Endothelial cell of umbilical vein (primary cell): ENCODE results near the gene PCDH9. TPM values are rescaled to one million over a fixed set of nuclear protein-coding genes. Genes with fewer than 3 reads are reported as not detected.

Source experiments
- BruUV-seq: library from RNA; stranded (reverse); fragments of 400-500 nt; replicated peaks from 2 replicates; lab custom pipeline; 2021; lab: Mats Ljungman, UMichigan
- CTCF ChIA-PET: fragments of 300-600, 350-600 bp; sonication (Branson Sonifier 250); formaldehyde crosslinking; loops from one replicate; lab custom pipeline; 2021; ENCODE audit warnings: antibody characterized with exemption, inconsistent platforms; lab: Charles Lee
- POLR2A ChIA-PET: fragments of 300-600, 350-600 bp; sonication (Branson Sonifier 250); formaldehyde crosslinking; loops from one replicate; lab custom pipeline; 2021; ENCODE audit warnings: antibody characterized with exemption, inconsistent platforms; lab: Charles Lee
- DNase-seq: peaks from one replicate; pipeline ENCODE4 v3.0.0-alpha.2; 2011; ENCODE audit warnings: low read depth, low spot score
- FAIRE-seq: peaks from 2 replicates; lab custom pipeline; 2011; peaks lifted over from hg19 to GRCh38; lab: Jason Lieb, UNC
- H2AFZ ChIP-seq: 2 replicates; pipeline ENCODE4 v1.6.0; 2012; ENCODE audit warnings: low read depth, low read length, control low read depth, inconsistent platforms
- H3K27ac ChIP-seq: 2 replicates; pipeline ENCODE4 v1.5.1; 2011; ENCODE audit warnings: low read depth, mild to moderate bottlenecking, control low read depth, low read length, moderate library complexity; ENCODE audit not compliant: insufficient read depth
- H3K27me3 ChIP-seq, 2 experiments: 2 replicates each; pipeline versions ENCODE4 v1.6.0 to v1.6.1; 2011; ENCODE audit warnings: low read length in 2 of 2, mixed read lengths in 1 of 2; ENCODE audit not compliant: control insufficient read depth in 2 of 2, insufficient read depth in 2 of 2
- H3K36me3 ChIP-seq, 2 experiments: 2 replicates in 1 of 2; 3 replicates in 1 of 2; pipeline ENCODE4 v1.5.1; 2011; ENCODE audit warnings: low read length in 2 of 2, mild to moderate bottlenecking in 1 of 2, moderate library complexity in 1 of 2; ENCODE audit not compliant: control insufficient read depth in 2 of 2, insufficient read depth in 2 of 2; ENCODE audit errors: extremely low read depth in 1 of 2
- H3K4me1 ChIP-seq: 3 replicates; pipeline ENCODE4 v1.5.1; 2011; ENCODE audit warnings: mild to moderate bottlenecking, low read length; ENCODE audit not compliant: control insufficient read depth, insufficient read depth; ENCODE audit errors: extremely low read depth
- H3K4me2 ChIP-seq: 2 replicates; pipeline ENCODE4 v1.6.1; 2011; ENCODE audit warnings: low read length, control low read depth, mixed read lengths; ENCODE audit not compliant: insufficient read depth
- H3K4me3 ChIP-seq, 3 experiments: fragments of 200-600 bp in 1 of 3; sonication (generic), shearing (Covaris generic) in 1 of 3; replicated peaks in 1 of 3; 2 replicates each; pipeline ENCODE4 v1.5.1; 2011 to 2016; ENCODE audit warnings: control low read depth in 3 of 3, low read length in 3 of 3, mild to moderate bottlenecking in 2 of 3, inconsistent platforms in 1 of 3, low read depth in 1 of 3, moderate library complexity in 1 of 3; ENCODE audit not compliant: insufficient read depth in 1 of 3
- H3K79me2 ChIP-seq: 2 replicates; pipeline ENCODE4 v1.6.0; 2012; ENCODE audit warnings: low read length, inconsistent platforms; ENCODE audit not compliant: control insufficient read depth, insufficient read depth
- H3K9ac ChIP-seq: replicated peaks from 2 replicates; pipeline ENCODE3; 2011; ENCODE audit warnings: low read length, control low read depth; ENCODE audit not compliant: insufficient read depth; ENCODE audit errors: extremely low read depth
- H3K9me1 ChIP-seq: replicated peaks from 3 replicates; pipeline ENCODE4 v1.6.0; 2011; ENCODE audit warnings: mild to moderate bottlenecking, low read length; ENCODE audit not compliant: control insufficient read depth, insufficient read depth; ENCODE audit errors: extremely low read depth
- H3K9me3 ChIP-seq: replicated peaks from 2 replicates; pipeline ENCODE4 v1.5.1; 2012; ENCODE audit warnings: low read length, inconsistent platforms; ENCODE audit not compliant: control insufficient read depth, insufficient read depth
- H4K20me1 ChIP-seq: replicated peaks from 2 replicates; pipeline ENCODE3; 2011; ENCODE audit warnings: mild to moderate bottlenecking, low read length; ENCODE audit not compliant: control insufficient read depth, insufficient read depth; ENCODE audit errors: extremely low read depth
- CTCF ChIP-seq, 2 donors: IDR thresholded peaks; 1 replicate in 1 of 2; 2 replicates in 1 of 2; pipeline ENCODE4 v1.5.1; 2011; ENCODE audit warnings: low read length in 2 of 2, mild to moderate bottlenecking in 2 of 2, moderate library complexity in 2 of 2, control low read depth in 1 of 2, inconsistent platforms in 1 of 2, low read depth in 1 of 2; ENCODE audit not compliant: insufficient read depth in 1 of 2; ENCODE audit errors: extremely low read depth in 1 of 2
- EZH2 ChIP-seq: IDR thresholded peaks from 2 replicates; pipeline ENCODE4 v1.6.1; 2012; ENCODE audit warnings: borderline replicate concordance, low read depth, mild to moderate bottlenecking, moderate library complexity, low read length, inconsistent platforms; ENCODE audit not compliant: severe bottlenecking
- FOS ChIP-seq: IDR thresholded peaks from 2 replicates; pipeline ENCODE4 v1.6.1; 2011; ENCODE audit warnings: mild to moderate bottlenecking, low read length, moderate library complexity, borderline replicate concordance; ENCODE audit not compliant: insufficient read depth
- GATA2 ChIP-seq: IDR thresholded peaks from 2 replicates; pipeline ENCODE4 v1.7.0; 2011; ENCODE audit warnings: low read depth, mild to moderate bottlenecking, moderate library complexity, mixed read lengths, low read length; ENCODE audit not compliant: insufficient read length, insufficient read depth
- JUN ChIP-seq: IDR thresholded peaks from 2 replicates; pipeline ENCODE4 v1.6.1; 2011; ENCODE audit warnings: borderline replicate concordance, low read depth; ENCODE audit not compliant: insufficient read length, insufficient read depth
- POLR2AphosphoS5 ChIP-seq: IDR thresholded peaks from 2 replicates; pipeline ENCODE4 v1.6.1; 2012; ENCODE audit warnings: low read depth, mild to moderate bottlenecking, control low read depth, low read length, moderate library complexity; ENCODE audit not compliant: insufficient read depth
- dilution Hi-C: fragments of 300-500 bp; cut with MboI; formaldehyde crosslinking; loops from one replicate; pipeline ENCODE4 v1.15.0; 2019; ENCODE audit warnings: low sequenced_read_pairs; ENCODE audit not compliant: extremely low pct_ligation_motif_present
- intact Hi-C: fragments of 100-400 bp; cut with micrococcal nuclease; formaldehyde crosslinking; loops from one replicate; pipeline ENCODE4 v1.10.0; 2022
- polyA plus RNA-seq, 4 experiments: library from polyadenylated mRNA; depleted of rRNA in 3 of 4; stranded (reverse) in 3 of 4; unstranded in 1 of 4; fragments of >200 nt; gene quantifications; 2 replicates each; pipeline versions ENCODE4 v1.2.1 to v1.2.3, GENCODE V29; 2011 to 2012; ENCODE audit warnings: missing spikeins in 1 of 4
- total RNA-seq: library from RNA; stranded (reverse); gene quantifications from 2 replicates; pipeline ENCODE4 v1.2.3, GENCODE V29; 2021
- TF ChIP-seq, protein P1 (sequence below): IDR thresholded peaks from 2 replicates; pipeline ENCODE4 v1.6.1; 2011; ENCODE audit not compliant: insufficient read depth, insufficient read length

The PCDH9 gene
- total and polyA plus RNA-seq, 2 donors (not counting 3 experiments of a cell fraction or from before 2014, with no cell fraction given), result 1.1 to 5.2 TPM

DNA sequence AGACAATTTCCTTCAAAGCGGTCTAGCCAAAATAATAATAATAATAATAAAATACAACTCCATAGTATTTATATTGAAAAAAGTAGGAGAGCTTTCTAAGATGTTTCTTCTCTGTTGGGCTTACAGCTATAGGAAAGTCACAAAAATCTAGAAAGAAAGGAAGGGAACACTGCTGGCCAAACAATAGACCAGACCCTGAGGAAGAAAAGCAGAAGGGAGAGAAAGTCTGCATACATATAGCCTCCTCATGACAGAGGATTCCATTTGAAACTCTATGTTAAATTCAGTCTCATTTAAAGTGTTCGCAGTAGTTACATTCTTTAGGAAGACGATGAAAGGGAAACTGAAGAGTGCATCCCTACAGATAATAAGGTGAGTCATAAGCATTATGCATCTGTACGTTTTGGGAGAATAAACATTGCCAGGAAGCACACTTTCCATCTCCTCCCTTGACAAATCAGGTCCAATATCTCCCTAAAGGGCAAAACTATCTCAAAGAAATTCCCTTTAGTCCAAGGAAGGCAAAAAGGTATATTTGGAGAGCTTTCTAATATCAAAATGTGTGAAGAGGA, 86.5 kb downstream of the PCDH9 start:
- no peaks in the 10 kb centered on the region for H3K9me1 ChIP-seq
- CTCF ChIA-PET, result interaction anchor here (0.9 to 1.2 kb wide), 2 partner anchors 150 to 525 kb away, joined by 3 read pairs; no protein-coding TSS in a partner anchor
- intact Hi-C loops, result no loop called here

GRCh38 chr13:67140006-67140405, 90.1 kb downstream of the PCDH9 start:
- H3K4me3 ChIP-seq, result no peak overlapping the region
- H3K4me2 ChIP-seq, result no peak overlapping the region
- no peak overlapping the region for H3K27ac ChIP-seq
- FAIRE-seq (no peak), DNase-seq (no peak)
- no peak overlapping the region for H3K9ac ChIP-seq
- H4K20me1 ChIP-seq, result no peaks in the 10 kb centered on the region
- TF ChIP-seq CTCF (IDR thresholded peaks at IDR 0.05; ENCODE audit: extremely low read depth in 1 of 2, insufficient read depth in 1 of 2, low read depth in 1 of 2, low read length in 2 of 2) (no peak), GATA2 (no peak), POLR2AphosphoS5 (no peak), FOS (no peak)
- H2AFZ ChIP-seq, result no peak overlapping the region
- dilution Hi-C loops (no loop called here), intact Hi-C loops (no loop called here)
- H3K36me3 ChIP-seq, result no peaks in the 10 kb centered on the region
- no peaks in the 10 kb centered on the region for H3K9me1 ChIP-seq
- no peaks in the 10 kb centered on the region for H3K27me3 ChIP-seq
- H3K9me3 ChIP-seq, result no peaks in the 10 kb centered on the region
- H3K4me1 ChIP-seq, result peaks cover 12% of the 10 kb centered on the region
- no peaks in the 10 kb centered on the region for H3K79me2 ChIP-seq
- ChIA-PET POLR2A (no interaction called here), CTCF (no interaction called here)
- BruUV-seq, result no TSS peak

More for the DNA sequence above, 86.5 kb downstream of the PCDH9 start:
- no peak for DNase-seq
- no peak overlapping the region for H3K27ac ChIP-seq
- no peaks in the 10 kb centered on the region for H3K36me3 ChIP-seq
- no TSS peak for BruUV-seq
- no peaks in the 10 kb centered on the region for H3K9me3 ChIP-seq
- H4K20me1 ChIP-seq, result no peaks in the 10 kb centered on the region
- dilution Hi-C loops, result no loop called here
- H3K4me2 ChIP-seq, result no peak overlapping the region
- H3K79me2 ChIP-seq, result no peaks in the 10 kb centered on the region
- peak overlapping the region; percentile 38 for H2AFZ ChIP-seq
- H3K9ac ChIP-seq, result no peak overlapping the region
- peaks cover 36% of the 10 kb centered on the region for H3K4me1 ChIP-seq
- no peak for FAIRE-seq
- POLR2A ChIA-PET, result no interaction called here
- H3K27me3 ChIP-seq, result no peaks in the 10 kb centered on the region
- TF ChIP-seq POLR2AphosphoS5 (no peak), GATA2 (no peak), EZH2 (no peak), JUN (no peak)
- TF ChIP-seq, protein P1, sequence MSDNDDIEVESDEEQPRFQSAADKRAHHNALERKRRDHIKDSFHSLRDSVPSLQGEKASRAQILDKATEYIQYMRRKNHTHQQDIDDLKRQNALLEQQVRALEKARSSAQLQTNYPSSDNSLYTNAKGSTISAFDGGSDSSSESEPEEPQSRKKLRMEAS, result no peak
- no peak overlapping the region for H3K4me3 ChIP-seq
